NCI-H146 treated with DMSO at 0.1 percent for 48 hours (cell line): ENCODE data around the gene RBP5.

Source experiments
- DNase-seq: peaks from one replicate; lab custom pipeline; 2025; ENCODE audit not compliant: unreplicated experiment; lab: John Stamatoyannopoulos, UW

RBP5 gene

GRCh38 chr12:7146228-7146627 lies 17.5 kb upstream of the RBP5 start:
- DNase-seq: no peak

DNA sequence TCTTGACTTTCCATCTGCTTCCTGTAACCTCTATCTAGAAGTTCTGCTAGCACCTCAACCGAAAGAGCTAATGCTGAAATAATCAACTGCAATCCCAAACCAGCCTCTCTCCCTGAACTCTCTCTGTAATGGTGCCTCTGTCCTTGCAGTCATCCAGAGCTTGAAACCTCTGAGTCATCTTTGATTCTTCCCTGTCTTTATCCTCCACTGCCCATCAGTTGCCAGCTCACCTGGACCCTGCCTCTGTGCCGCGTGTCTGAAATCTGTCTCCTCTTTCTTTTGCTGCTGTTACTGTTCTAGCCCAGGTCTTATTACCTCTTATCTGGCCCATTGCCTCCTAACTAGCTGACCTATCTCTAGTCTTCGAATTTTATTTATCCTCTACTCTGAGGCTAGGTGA lies 17.0 kb upstream of the RBP5 start:
- DNase-seq: no peak

GRCh38 chr12:7144414-7145120 lies 15.9 kb upstream of the RBP5 start:
- DNase-seq: no peak

DNA sequence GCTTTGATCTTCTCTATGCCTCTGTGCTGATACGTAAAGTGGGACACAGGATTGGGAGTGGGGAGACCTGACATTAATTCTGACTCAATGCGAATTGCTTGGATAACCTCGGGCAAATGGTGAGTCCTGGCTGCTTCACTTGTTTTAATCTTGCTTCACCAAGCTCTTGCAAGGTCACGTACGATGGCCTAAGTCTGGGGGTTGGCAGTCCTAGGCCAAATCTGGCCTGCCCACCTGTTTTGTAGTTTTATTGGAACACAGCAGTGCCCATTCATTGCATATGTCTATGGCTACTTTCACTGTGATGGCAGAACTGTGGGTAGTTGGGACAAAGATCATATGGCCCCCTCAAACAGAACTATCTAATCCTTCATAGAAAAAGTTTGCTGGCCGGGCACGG lies 14.9 kb upstream of the RBP5 start:
- DNase-seq: no peak

DNA sequence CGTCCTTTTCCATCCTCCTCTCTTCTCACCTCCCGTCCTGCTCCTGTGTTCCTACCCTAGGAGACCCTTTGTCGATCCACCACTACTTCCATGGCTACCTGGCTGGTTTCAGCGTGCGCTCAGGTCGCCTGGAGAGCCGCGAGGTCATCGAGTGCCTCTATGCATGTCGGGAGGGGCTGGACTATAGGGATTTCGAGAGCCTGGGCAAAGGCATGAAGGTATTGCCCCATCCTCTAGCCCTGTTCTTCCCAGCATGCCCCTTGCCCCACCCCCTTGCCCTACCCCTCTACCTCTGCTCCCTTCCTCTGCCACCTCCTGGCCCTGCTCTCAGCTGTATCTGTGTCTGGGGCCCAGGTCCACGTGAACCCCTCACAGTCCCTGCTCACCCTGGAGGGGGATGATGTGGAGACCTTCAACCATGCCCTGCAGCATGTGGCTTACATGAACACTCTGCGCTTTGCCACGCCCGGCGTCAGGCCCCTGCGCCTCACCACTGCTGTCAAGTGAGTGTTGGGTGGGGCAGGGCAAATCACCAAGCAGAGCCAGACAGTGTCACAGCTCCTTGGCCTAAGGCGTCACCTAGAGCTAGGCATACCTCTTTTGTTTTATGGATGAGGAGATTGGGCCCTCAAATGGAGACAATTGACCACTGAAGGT lies 14.2 kb upstream of the RBP5 start:
- no peak for DNase-seq

GRCh38 chr12:7142056-7142644 lies 13.5 kb upstream of the RBP5 start:
- DNase-seq: peak; percentile 47

DNA sequence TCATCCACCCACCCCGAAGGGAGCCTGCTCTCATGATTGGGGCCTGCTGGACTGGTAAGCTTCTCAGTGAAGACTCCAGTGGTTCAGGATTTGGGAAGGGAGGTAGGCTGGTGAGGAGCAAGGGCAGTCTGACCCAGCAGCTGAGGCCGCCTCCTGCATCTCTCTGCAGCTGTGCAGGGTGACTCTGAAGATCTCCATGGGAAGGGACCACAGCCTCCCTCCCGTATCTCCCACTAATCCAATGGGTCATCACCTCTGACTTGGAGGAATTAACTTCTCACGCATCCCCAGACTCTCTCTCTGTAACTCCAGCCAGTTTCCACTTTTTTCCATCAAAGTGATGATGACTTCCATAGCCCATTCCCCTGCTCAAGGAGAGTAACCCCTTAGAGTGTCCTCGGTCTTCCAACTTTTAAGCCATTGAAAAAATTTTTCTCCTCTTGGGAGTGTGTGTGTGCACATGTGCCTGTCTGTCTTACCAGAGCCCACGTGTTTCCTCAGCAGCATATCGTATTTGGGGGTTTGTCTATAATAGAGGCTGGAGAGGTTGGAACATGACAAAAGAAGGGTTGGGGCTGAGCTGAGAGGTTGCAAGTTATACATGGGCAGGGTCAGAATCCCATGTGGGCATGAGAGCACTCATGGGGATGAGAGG lies 12.8 kb upstream of the RBP5 start:
- no peak for DNase-seq

GRCh38 chr12:7139200-7139599 lies 10.5 kb upstream of the RBP5 start:
- no peak for DNase-seq

GRCh38 chr12:7137908-7138307 lies 9.2 kb upstream of the RBP5 start:
- no peak for DNase-seq

DNA sequence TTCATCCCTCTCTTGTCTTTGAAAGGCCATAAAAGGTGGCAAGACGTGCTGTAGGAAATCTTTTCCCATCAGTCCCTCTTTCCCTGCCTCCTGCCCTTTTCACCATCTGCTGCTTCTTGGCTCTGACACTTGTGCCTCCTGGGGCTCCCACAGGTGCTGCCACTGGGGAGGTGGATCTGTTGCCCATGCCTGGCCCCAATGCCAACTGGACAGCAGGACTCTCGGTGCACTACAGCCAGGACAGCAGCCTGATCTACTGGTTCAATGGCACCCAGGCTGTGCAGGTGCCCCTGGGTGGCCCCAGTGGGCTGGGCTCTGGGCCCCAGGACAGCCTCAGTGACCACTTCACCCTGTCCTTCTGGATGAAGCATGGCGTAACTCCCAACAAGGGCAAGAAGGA lies 8.0 kb upstream of the RBP5 start:
- no peak for DNase-seq

DNA sequence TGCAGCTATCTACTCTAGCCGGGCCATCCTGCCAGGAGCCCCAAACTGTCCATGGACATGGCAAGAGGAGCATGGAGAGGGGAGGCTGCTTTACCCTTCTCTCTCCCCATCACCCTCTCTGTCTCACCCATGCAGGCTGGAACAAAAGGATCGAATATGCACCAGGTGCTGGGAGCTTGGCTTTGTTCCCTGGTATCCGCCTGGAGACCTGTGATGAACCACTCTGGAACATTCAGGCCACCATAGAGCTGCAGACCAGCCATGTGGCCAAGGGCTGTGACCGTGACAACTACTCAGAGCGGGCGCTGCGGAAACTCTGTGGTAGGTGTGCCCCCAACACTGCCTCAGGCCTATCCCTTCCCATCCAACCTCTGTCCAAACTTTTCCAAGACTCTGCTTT lies 7.4 kb upstream of the RBP5 start:
- no peak for DNase-seq

DNA sequence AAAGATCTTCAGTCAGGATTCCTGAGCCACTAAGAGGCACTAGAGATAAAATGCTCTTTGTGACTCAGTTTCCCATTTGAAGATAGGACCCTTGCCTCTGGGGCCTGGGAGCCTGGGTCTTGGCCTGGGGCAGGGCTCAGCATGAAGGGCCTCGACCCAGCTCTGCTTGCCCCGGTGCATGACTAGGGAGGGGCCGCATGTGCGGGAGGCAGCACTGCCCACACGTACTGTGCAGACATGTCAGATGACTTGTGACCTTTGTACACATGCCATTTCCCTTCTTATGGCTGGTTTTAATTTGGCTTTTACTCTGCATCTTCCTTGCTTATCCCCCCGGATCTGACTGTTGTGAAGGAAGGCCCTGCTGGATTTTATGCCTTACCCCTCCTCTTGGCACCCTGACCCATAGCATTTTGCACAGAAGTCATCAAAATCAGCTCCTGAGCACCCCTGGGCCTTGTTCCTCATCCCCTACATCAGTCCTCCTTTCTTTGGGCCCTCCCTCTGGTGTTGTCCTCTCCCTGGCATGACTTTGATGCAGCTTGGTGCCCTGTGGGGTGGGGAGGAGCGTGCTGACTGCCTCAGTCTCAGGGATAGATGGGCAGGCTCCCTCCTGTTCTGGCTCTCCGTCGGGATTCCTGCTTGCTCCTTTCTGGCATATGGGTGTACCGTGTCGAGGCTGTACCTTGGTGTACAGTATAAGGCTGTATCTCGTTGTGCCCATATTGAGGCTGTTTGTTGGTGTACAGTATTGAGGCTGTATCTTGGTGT lies 5.9 kb upstream of the RBP5 start:
- no peak for DNase-seq

GRCh38 chr12:7131502-7131866 lies 2.8 kb upstream of the RBP5 start:
- no peak for DNase-seq

- DNase-seq: peak; percentile 80
Observed at GRCh38 chr12:7130701-7131501, 2.2 kb upstream of the RBP5 start.

- DNase-seq: peak; percentile 93
Observed at GRCh38 chr12:7129872-7130691, 1.4 kb upstream of the RBP5 start, which contains the start of gene CLSTN3. Gene CLSTN3 (plus strand): TSS chr12:7130371. CDS start chr12:7130649, 278 bp downstream.

GRCh38 chr12:7129287-7129871 lies 690 bp upstream of the RBP5 start:
- no peak for DNase-seq

GRCh38 chr12:7127916-7128626 lies 618 bp downstream of the RBP5 start:
- no peak for DNase-seq

GRCh38 chr12:7125632-7126227 lies 3.0 kb downstream of the RBP5 start:
- no peak for DNase-seq
